Left lung (tissue), 10 donors: Measurements from ENCODE around the gene PDC. TPM values are rescaled to one million over a fixed set of nuclear protein-coding genes. Genes with fewer than 3 reads are reported as not detected.

Experiments used
- ATAC-seq: fragments of 200-7000 bp; cut with Tn5 transposase; one replicate; pipeline ENCODE4 v1.9.1; 2020; ENCODE audit warnings: moderate library complexity
- DNase-seq, 4 donors: peaks; one replicate each; pipeline ENCODE4 v3.0.0-alpha.2; 2013 to 2020
- H3K27ac ChIP-seq, 2 donors: fragments of 200-600 bp; sonication (generic) in 1 of 2; one replicate each; pipeline versions ENCODE4 v1.5.0 to v1.8.0; 2020 to 2021
- H3K27me3 ChIP-seq, 2 donors: fragments of 200-600 bp; sonication (generic) in 1 of 2; one replicate each; pipeline versions ENCODE4 v1.5.0 to v1.8.0; 2020 to 2021
- H3K36me3 ChIP-seq, 2 donors: fragments of 200-600 bp; sonication (generic) in 1 of 2; one replicate each; pipeline versions ENCODE4 v1.5.0 to v1.8.0; 2020 to 2021
- H3K4me1 ChIP-seq, 2 donors: fragments of 200-600 bp; one replicate each; pipeline ENCODE4 v1.8.0; 2021
- H3K4me3 ChIP-seq, 2 donors: fragments of 200-600 bp; sonication (generic) in 1 of 2; one replicate each; pipeline versions ENCODE4 v1.5.0 to v1.8.0; 2020 to 2021; ENCODE audit warnings: mild to moderate bottlenecking in 1 of 2
- H3K9me3 ChIP-seq, 2 donors: fragments of 200-600 bp; sonication (generic) in 1 of 2; one replicate each; pipeline versions ENCODE4 v1.5.0 to v1.8.0; 2020 to 2021
- CTCF ChIP-seq, 2 donors: fragments of 200-600 bp; sonication (generic) in 1 of 2; IDR thresholded peaks; one replicate each; pipeline versions ENCODE4 v1.5.0 to v1.8.0; 2021; ENCODE audit warnings: antibody characterized with exemption in 2 of 2
- intact Hi-C, 2 donors: fragments of 100-400 bp; cut with DNase I; formaldehyde crosslinking; loops; one replicate each; pipeline versions ENCODE4 v1.11.2 to v1.14.2; 2022
- polyA plus RNA-seq, 6 donors: library from polyadenylated mRNA; unstranded; fragments of 120-200 nt; gene quantifications; one replicate each; pipeline ENCODE4 v1.2.1, GENCODE V29; 2013; ENCODE audit not compliant: insufficient read length in 6 of 6
- total RNA-seq, 2 donors: library from RNA; stranded (reverse); fragmentation: NEBNext Ultra II Directional; extraction: Animal tissue kit (Norgen Biotek cat#: 25700); gene quantifications; one replicate each; pipeline ENCODE4 v1.2.1, GENCODE V29; 2021
- donor health status: DM: no; HTN: yes; CAD: no.
- donor health status: DM: no; HTN: no; CAD: no.

Gene PDC
- total and polyA plus RNA-seq, 8 donors: 0.27 to 0.84 (median 0.56) TPM; not detected in 2

GRCh38 chr1:186456729-186457255 lies 4.1 kb downstream of the PDC start:
- no peak for DNase-seq
- Histone ChIP-seq H3K4me1 (no peaks in the 10 kb centered on the region), H3K9me3 (no peaks in the 10 kb centered on the region), H3K4me3 (no peak overlapping the region), H3K27me3 (no peaks in the 10 kb centered on the region), H3K36me3 (no peaks in the 10 kb centered on the region), H3K27ac (no peak overlapping the region)
- TF ChIP-seq CTCF (IDR thresholded peaks at IDR 0.05): no peak
- intact Hi-C loops: no loop called here
- no peak for ATAC-seq

GRCh38 chr1:186454981-186455380 lies 5.9 kb downstream of the PDC start:
- DNase-seq (no peak), ATAC-seq (no peak)
- Histone ChIP-seq H3K27me3 (no peaks in the 10 kb centered on the region), H3K4me3 (no peak overlapping the region), H3K36me3 (no peaks in the 10 kb centered on the region), H3K4me1 (no peaks in the 10 kb centered on the region), H3K9me3 (no peaks in the 10 kb centered on the region), H3K27ac (no peak overlapping the region)
- intact Hi-C loops: no loop called here
- TF ChIP-seq CTCF (IDR thresholded peaks at IDR 0.05): no peak

- no peak for TF ChIP-seq CTCF (IDR thresholded peaks at IDR 0.05)
- no peak overlapping the region for H3K4me3 ChIP-seq
- H3K36me3 ChIP-seq: no peaks in the 10 kb centered on the region
- no peaks in the 10 kb centered on the region for H3K9me3 ChIP-seq
- intact Hi-C loops: no loop called here
- H3K27ac ChIP-seq: no peak overlapping the region
- ATAC-seq (no peak), DNase-seq (no peak)
- H3K4me1 ChIP-seq: peaks cover 0 to 11% of the 10 kb centered on the region in 2 donors
- no peaks in the 10 kb centered on the region for H3K27me3 ChIP-seq
Measured at GRCh38 chr1:186446152-186446551, 14.8 kb downstream of the PDC start.

- Histone ChIP-seq H3K4me1 (peaks cover 0 to 11% of the 10 kb centered on the region in 2 donors), H3K9me3 (no peaks in the 10 kb centered on the region), H3K4me3 (no peak overlapping the region), H3K27me3 (no peaks in the 10 kb centered on the region), H3K36me3 (no peaks in the 10 kb centered on the region), H3K27ac (no peak overlapping the region)
- no peak for ATAC-seq
- intact Hi-C loops: no loop called here
- no peak for DNase-seq
- TF ChIP-seq CTCF (IDR thresholded peaks at IDR 0.05): no peak
Measured at GRCh38 chr1:186443638-186444037, 17.3 kb downstream of the PDC start.

GRCh38 chr1:186442651-186443375 lies 18.1 kb downstream of the PDC start:
- DNase-seq: no peak
- peaks cover 0 to 11% of the 10 kb centered on the region in 2 donors for H3K4me1 ChIP-seq

More at GRCh38 chr1:186442651-186443375, 18.1 kb downstream of the PDC start:
- H3K27me3 ChIP-seq: no peaks in the 10 kb centered on the region
- TF ChIP-seq CTCF (IDR thresholded peaks at IDR 0.05): no peak
- H3K27ac ChIP-seq: no peak overlapping the region
- H3K4me3 ChIP-seq: no peak overlapping the region
- intact Hi-C loops: no loop called here
- H3K9me3 ChIP-seq: no peaks in the 10 kb centered on the region
- ATAC-seq: no peak
- H3K36me3 ChIP-seq: no peaks in the 10 kb centered on the region
